ENCODE results near the gene HINT3.

The HINT3 gene

GRCh38 chr6:125989631-125990030 lies 33.1 kb downstream of the HINT3 start:
- Histone ChIP-seq H3K4me3 (no peak overlapping the region), H3K4me2 (no peak overlapping the region)

GRCh38 chr6:125991653-125992052 lies 35.1 kb downstream of the HINT3 start:
- Histone ChIP-seq H3K9me3 (no peaks in the 10 kb centered on the region), H3K9ac (no peak overlapping the region), H3K36me3 (no peaks in the 10 kb centered on the region), H3K4me2 (no peak overlapping the region), H3K4me3 (no peak overlapping the region), H3K4me1 (peaks cover 7% of the 10 kb centered on the region; the same call in 1 of the 2 replicates), H3K27ac (no peak overlapping the region), H4K20me1 (peaks cover 34% of the 10 kb centered on the region), H3K27me3 (no peaks in the 10 kb centered on the region)
- no peak for TF ChIP-seq Cebpa-rat (IDR thresholded peaks at IDR 0.05)

More at GRCh38 chr6:125989631-125990030, 33.1 kb downstream of the HINT3 start:
- peaks cover 24% of the 10 kb centered on the region for H4K20me1 ChIP-seq
- no peaks in the 10 kb centered on the region for H3K36me3 ChIP-seq
- H3K27ac ChIP-seq: no peak overlapping the region
- no peak overlapping the region for H3K9ac ChIP-seq
- H3K27me3 ChIP-seq: no peaks in the 10 kb centered on the region
- no peaks in the 10 kb centered on the region for H3K9me3 ChIP-seq
- H3K4me1 ChIP-seq: peaks cover 18% of the 10 kb centered on the region
- no peak for TF ChIP-seq Cebpa-rat (IDR thresholded peaks at IDR 0.05)

- Histone ChIP-seq H4K20me1 (peaks cover 34% of the 10 kb centered on the region), H3K36me3 (0 out of 2 replicates have a peak, but pooled peaks cover under 1% of the 10 kb centered on the region), H3K4me2 (no peak overlapping the region), H3K4me1 (no peaks in the 10 kb centered on the region), H3K27ac (no peak overlapping the region), H3K27me3 (no peaks in the 10 kb centered on the region), H3K9ac (no peak overlapping the region), H3K9me3 (no peaks in the 10 kb centered on the region), H3K4me3 (no peak overlapping the region)
- no peak for TF ChIP-seq Cebpa-rat (IDR thresholded peaks at IDR 0.05)
Measured at GRCh38 chr6:125994670-125995488, 38.3 kb downstream of the HINT3 start.

DNA sequence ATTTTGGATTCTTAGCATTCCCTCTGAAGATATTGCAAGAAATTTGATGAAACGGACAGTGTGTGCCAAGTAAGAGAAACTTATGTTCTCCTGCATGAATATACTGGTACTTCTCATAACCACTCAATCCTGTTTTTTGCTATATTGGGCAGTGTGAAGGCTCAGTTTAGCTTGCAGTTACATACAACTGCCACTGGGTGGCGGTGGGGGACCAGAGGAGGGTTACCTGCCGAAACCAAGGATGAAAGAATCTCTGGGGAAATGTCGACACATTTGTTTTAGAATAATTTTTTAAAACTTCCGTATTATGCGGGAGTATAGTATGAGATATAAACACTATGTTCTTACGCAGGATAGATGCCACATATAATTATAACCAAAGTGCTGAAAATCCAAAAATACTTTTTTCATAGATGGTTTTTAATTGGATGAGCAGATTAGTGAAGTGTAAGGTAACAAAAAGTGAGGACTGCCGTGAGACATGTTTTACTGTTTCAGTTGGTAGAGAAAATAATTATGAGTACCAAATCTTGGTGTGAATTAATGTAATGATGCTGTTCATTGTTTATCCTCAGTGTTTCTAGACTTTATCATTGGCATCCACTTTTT lies 39.5 kb downstream of the HINT3 start:
- no peak for TF ChIP-seq Cebpa-rat (IDR thresholded peaks at IDR 0.05)
- H3K9ac ChIP-seq: no peak overlapping the region
- no peak overlapping the region for H3K27ac ChIP-seq
- no peaks in the 10 kb centered on the region for H3K9me3 ChIP-seq
- H3K4me2 ChIP-seq: no peak overlapping the region
- no peak overlapping the region for H3K4me3 ChIP-seq
- H4K20me1 ChIP-seq: peaks cover 34% of the 10 kb centered on the region
- H3K4me1 ChIP-seq: no peaks in the 10 kb centered on the region
- peaks cover 7% of the 10 kb centered on the region; the same call in 1 of the 2 replicates for H3K36me3 ChIP-seq
- H3K27me3 ChIP-seq: no peaks in the 10 kb centered on the region

DNA sequence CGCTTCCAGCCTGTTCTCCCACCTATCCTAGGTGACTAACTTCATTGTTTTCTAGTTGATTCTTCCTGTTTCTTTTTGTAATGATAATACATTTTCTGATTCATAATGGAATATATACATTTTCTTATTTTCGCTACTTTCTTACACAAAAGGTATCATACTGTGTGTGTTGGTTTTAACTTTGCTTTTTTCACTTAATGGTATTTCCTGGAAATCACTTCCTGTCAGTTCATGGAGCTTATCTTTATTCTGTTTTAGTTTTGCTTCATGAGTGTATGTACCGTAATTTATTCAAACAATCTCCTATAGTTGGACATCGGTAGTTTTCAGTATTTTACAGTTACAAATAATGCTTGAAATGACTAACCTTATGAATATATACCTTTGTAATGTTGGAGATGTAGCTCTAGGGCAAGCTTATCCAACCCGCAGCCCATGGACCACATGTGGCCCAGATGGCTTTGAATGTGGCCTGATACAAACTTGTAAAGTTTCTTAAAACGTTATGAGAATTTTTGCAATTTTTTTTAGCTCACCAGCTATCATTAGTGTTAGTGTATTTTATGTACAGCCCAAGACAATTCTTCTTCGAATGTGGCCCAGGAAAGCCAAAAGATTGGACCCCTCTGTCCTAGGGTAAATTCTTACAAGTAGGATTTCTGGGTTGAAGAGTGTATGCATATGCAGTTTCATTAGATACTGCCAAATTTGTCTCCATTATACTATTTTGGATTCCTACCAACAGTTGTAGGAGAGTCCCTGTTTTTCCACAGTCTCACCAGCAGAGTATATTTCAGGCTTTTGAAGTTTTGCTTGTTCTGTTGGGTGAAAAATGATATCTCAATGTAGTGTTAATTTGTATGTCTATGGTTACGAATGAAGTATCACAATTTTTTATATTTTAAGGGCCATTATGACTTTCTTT lies 46.4 kb downstream of the HINT3 start:
- Histone ChIP-seq H3K36me3 (peaks cover 10% of the 10 kb centered on the region; the same call in 1 of the 2 replicates), H4K20me1 (no peaks in the 10 kb centered on the region), H3K9ac (no peak overlapping the region), H3K4me3 (no peak overlapping the region), H3K9me3 (no peaks in the 10 kb centered on the region), H3K27me3 (no peaks in the 10 kb centered on the region), H3K27ac (no peak overlapping the region), H3K4me2 (no peak overlapping the region), H3K4me1 (no peaks in the 10 kb centered on the region)
- no peak for TF ChIP-seq Cebpa-rat (IDR thresholded peaks at IDR 0.05)

DNA sequence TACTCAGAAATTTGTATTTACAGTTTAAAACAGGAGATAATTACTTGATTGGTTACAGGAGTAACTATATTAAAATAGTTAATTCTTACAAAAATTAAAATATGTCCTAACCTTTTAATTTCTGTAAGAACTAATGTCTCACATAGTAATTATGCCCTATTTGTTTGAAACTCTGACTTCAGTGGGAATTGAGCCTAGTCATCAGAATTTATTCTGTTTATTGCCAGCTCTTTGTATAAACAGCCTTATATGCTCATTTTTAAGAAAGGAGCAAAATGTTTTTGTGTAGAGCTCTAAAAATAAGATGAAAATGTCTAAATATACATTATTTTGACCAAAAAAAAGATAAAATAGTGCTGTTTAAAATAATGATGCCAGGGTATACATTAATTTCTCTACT lies 51.2 kb downstream of the HINT3 start:
- Histone ChIP-seq H3K9me3 (no peaks in the 10 kb centered on the region), H4K20me1 (no peaks in the 10 kb centered on the region), H3K4me1 (no peaks in the 10 kb centered on the region), H3K9ac (no peak overlapping the region), H3K27me3 (no peaks in the 10 kb centered on the region), H3K27ac (no peak overlapping the region), H3K36me3 (peaks cover 27% of the 10 kb centered on the region), H3K4me2 (no peak overlapping the region), H3K4me3 (no peak overlapping the region)
- TF ChIP-seq Cebpa-rat (IDR thresholded peaks at IDR 0.05): no peak

DNA sequence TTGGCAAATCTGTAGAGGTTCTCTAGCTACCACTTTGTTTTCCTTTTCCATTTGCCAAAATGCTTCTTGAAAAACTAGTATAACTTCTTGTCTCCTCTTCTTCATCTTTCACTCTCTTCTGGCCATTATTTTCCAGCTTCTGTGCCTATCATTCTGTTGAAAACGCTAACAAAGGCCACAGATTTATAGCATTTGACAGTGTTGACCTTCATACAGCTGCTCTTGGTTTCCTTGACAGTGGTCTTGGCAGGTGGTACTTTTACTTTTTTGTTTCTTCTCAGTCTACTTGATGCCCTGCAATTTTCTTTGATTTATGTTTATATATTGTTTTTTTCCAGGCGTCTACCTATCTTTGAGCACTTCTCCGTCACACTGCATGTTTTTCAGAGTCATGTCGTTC lies 53.5 kb downstream of the HINT3 start:
- Histone ChIP-seq H3K9ac (no peak overlapping the region), H3K36me3 (peaks cover 39% of the 10 kb centered on the region), H3K27ac (no peak overlapping the region), H3K4me2 (no peak overlapping the region), H3K4me3 (no peak overlapping the region), H3K4me1 (no peaks in the 10 kb centered on the region), H3K9me3 (no peaks in the 10 kb centered on the region), H4K20me1 (no peaks in the 10 kb centered on the region), H3K27me3 (no peaks in the 10 kb centered on the region)
- TF ChIP-seq Cebpa-rat (IDR thresholded peaks at IDR 0.05): no peak

- Histone ChIP-seq H3K4me2 (no peak overlapping the region), H4K20me1 (no peaks in the 10 kb centered on the region), H3K4me1 (no peaks in the 10 kb centered on the region), H3K36me3 (peaks cover 50% of the 10 kb centered on the region), H3K27me3 (no peaks in the 10 kb centered on the region), H3K27ac (no peak overlapping the region), H3K9ac (no peak overlapping the region), H3K9me3 (no peaks in the 10 kb centered on the region), H3K4me3 (no peak overlapping the region)
- no peak for TF ChIP-seq Cebpa-rat (IDR thresholded peaks at IDR 0.05)
Measured at GRCh38 chr6:126015863-126016262, 59.3 kb downstream of the HINT3 start.

DNA sequence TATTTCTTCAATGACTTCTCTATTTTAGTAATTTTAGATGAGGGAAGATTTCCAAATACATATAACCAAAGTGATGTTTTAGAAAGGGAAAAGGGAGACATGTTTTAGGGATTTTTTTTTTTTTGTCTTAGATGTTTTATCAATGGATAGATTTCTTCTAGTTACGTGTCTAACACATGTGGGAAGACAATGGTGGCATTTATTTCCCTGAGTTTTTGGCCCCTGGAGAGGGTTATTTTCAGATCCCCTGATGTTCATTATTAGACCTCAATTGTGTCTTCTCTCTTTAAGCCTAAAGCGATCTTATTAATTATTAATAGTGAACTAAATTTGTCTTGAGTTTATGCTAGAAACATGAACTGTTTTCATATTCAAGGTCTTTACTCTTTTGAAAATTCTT lies 60.0 kb downstream of the HINT3 start:
- H3K4me2 ChIP-seq: no peak overlapping the region
- no peaks in the 10 kb centered on the region for H3K4me1 ChIP-seq
- TF ChIP-seq Cebpa-rat (IDR thresholded peaks at IDR 0.05): no peak
- no peaks in the 10 kb centered on the region for H3K27me3 ChIP-seq
- H3K9me3 ChIP-seq: no peaks in the 10 kb centered on the region
- no peaks in the 10 kb centered on the region for H4K20me1 ChIP-seq
- H3K9ac ChIP-seq: no peak overlapping the region
- H3K4me3 ChIP-seq: no peak overlapping the region
- H3K36me3 ChIP-seq: peaks cover 51% of the 10 kb centered on the region
- no peak overlapping the region for H3K27ac ChIP-seq

Data from BLaER1 (cell line).